H1 (cell line): ENCODE results near the gene DPYSL4. TPM values are rescaled to one million over a fixed set of nuclear protein-coding genes. Genes with fewer than 3 reads are reported as not detected.

Source experiments
- CBX8 ChIP-seq: fragments of 300-800, 300-1000 bp; sonication (generic); IDR thresholded peaks from 2 replicates; pipeline ENCODE4 v1.7.1; 2016; ENCODE audit warnings: low read depth, low read length, borderline replicate concordance
- CHD7 ChIP-seq: fragments of 300-600 bp; sonication (generic); IDR thresholded peaks from 2 replicates; pipeline ENCODE4 v1.7.1; 2012; ENCODE audit warnings: low read length, moderate library complexity, mild to moderate bottlenecking, inconsistent platforms; ENCODE audit not compliant: insufficient replicate concordance
- CTBP2 ChIP-seq: IDR thresholded peaks from 2 replicates; pipeline ENCODE4 v1.7.0; 2011; ENCODE audit warnings: borderline replicate concordance, mild to moderate bottlenecking, moderate library complexity, mixed read lengths, low read length; ENCODE audit not compliant: insufficient read depth, insufficient read length
- MAX ChIP-seq: IDR thresholded peaks from 2 replicates; pipeline ENCODE4 v1.6.1; 2012; ENCODE audit warnings: inconsistent platforms
- TAF7 ChIP-seq: optimal IDR thresholded peaks from 2 replicates; pipeline ENCODE3; 2011; ENCODE audit warnings: low read depth, mild to moderate bottlenecking, inconsistent platforms, low read length, moderate library complexity, borderline replicate concordance
- TCF12 ChIP-seq: IDR thresholded peaks from 2 replicates; pipeline ENCODE4 v1.6.1; 2011; ENCODE audit warnings: low read depth, mild to moderate bottlenecking, low read length
- polyA plus RNA-seq, 7 experiments: library from polyadenylated mRNA; depleted of rRNA in 3 of 7; stranded (reverse) in 5 of 7; unstranded in 2 of 7; fragments of >200 nt in 5 of 7; fragments of 200-250 nt in 2 of 7; gene quantifications; 1 replicate in 5 of 7; 2 replicates in 1 of 7; 4 replicates in 1 of 7; pipeline versions ENCODE4 v1.2.1 to v1.2.3, GENCODE V29; 2011 to 2013; ENCODE audit warnings: missing spikeins in 2 of 7, mixed read lengths in 2 of 7
- total RNA-seq: library from RNA; stranded (reverse); fragmentation: NEBNext Ultra II Directional; extraction: Animal tissue kit (Norgen Biotek cat#: 25700); gene quantifications from 2 replicates; pipeline ENCODE4 v1.2.1, GENCODE V29; 2021

The DPYSL4 gene
- total and polyA plus RNA-seq, 2 of the 8 experiments (the other 6 are each of a cell fraction or from before 2014, with no cell fraction given), result 12.9 to 15.2 TPM

- TF ChIP-seq CHD7 (no peak), MAX (no peak), CTBP2 (no peak), CBX8 (no peak), TAF7 (no peak), TCF12 (no peak)
- TF ChIP-seq, all 59 proteins: peak for 0
Measured at GRCh38 chr10:132183046-132183445, 3.7 kb upstream of the DPYSL4 start (continued).
